Effector CD8-positive, alpha-beta T cell (primary cell): Measurements from ENCODE around the gene CD2BP2.

Source experiments
- DNase-seq: peaks from one replicate; lab custom pipeline; 2025; lab: John Stamatoyannopoulos, UW

CD2BP2 gene

GRCh38 chr16:30378236-30379157 is 23.4 kb upstream of the CD2BP2 start:
- DNase-seq = peak; percentile 99

GRCh38 chr16:30377812-30378235 is 22.7 kb upstream of the CD2BP2 start:
- peak; percentile 86 for DNase-seq

GRCh38 chr16:30377050-30377811 is 22.1 kb upstream of the CD2BP2 start:
- DNase-seq = no peak

GRCh38 chr16:30376461-30376902 is 21.4 kb upstream of the CD2BP2 start:
- DNase-seq = no peak

- no peak for DNase-seq
Measured at GRCh38 chr16:30375864-30376263, 20.8 kb upstream of the CD2BP2 start.

- no peak for DNase-seq
Measured at GRCh38 chr16:30374538-30374937, 19.4 kb upstream of the CD2BP2 start, which contains the start of gene MYL11. Gene MYL11 (plus strand): TSS chr16:30374802. CDS start chr16:30374858, 56 bp downstream.

- no peak for DNase-seq
Measured at GRCh38 chr16:30372725-30373124, 17.6 kb upstream of the CD2BP2 start.

- DNase-seq = no peak
Measured at GRCh38 chr16:30372038-30372712, 17.1 kb upstream of the CD2BP2 start.

- no peak for DNase-seq
Measured at GRCh38 chr16:30371248-30371816, 16.2 kb upstream of the CD2BP2 start.

GRCh38 chr16:30370456-30371247 is 15.5 kb upstream of the CD2BP2 start, which contains the start of gene TBC1D10B:
Gene TBC1D10B (minus strand): TSS chr16:30370494. CDS start chr16:30370183, 311 bp downstream.
- DNase-seq = peak; percentile 99

- DNase-seq = no peak
Measured at GRCh38 chr16:30369938-30370455, 14.9 kb upstream of the CD2BP2 start.

- no peak for DNase-seq
Measured at GRCh38 chr16:30369091-30369937, 14.2 kb upstream of the CD2BP2 start.

GRCh38 chr16:30368792-30369090 is 13.6 kb upstream of the CD2BP2 start:
- no peak for DNase-seq

GRCh38 chr16:30368122-30368791 is 13.1 kb upstream of the CD2BP2 start:
- no peak for DNase-seq

GRCh38 chr16:30367349-30368009 is 12.4 kb upstream of the CD2BP2 start:
- DNase-seq = no peak

GRCh38 chr16:30366511-30366910 is 11.4 kb upstream of the CD2BP2 start:
- no peak for DNase-seq

- no peak for DNase-seq
Measured at GRCh38 chr16:30365200-30365599, 10.1 kb upstream of the CD2BP2 start.

GRCh38 chr16:30361180-30361579 is 6.1 kb upstream of the CD2BP2 start:
- DNase-seq = no peak

- DNase-seq = no peak
Measured at GRCh38 chr16:30359871-30360170, 4.7 kb upstream of the CD2BP2 start.
